Stimulated activated CD4-positive, alpha-beta T cell treated with anti-CD3 and anti-CD28 coated beads, Interleukin-1b, Interleukin-23, amount 100 ng/mL, for 48 hours (primary cell): Measurements from ENCODE around the gene ZNF283.

ENCODE experiments used
- DNase-seq: peaks from one replicate; pipeline ENCODE4 v3.0.0-alpha.2; 2020

ZNF283 gene

DNA sequence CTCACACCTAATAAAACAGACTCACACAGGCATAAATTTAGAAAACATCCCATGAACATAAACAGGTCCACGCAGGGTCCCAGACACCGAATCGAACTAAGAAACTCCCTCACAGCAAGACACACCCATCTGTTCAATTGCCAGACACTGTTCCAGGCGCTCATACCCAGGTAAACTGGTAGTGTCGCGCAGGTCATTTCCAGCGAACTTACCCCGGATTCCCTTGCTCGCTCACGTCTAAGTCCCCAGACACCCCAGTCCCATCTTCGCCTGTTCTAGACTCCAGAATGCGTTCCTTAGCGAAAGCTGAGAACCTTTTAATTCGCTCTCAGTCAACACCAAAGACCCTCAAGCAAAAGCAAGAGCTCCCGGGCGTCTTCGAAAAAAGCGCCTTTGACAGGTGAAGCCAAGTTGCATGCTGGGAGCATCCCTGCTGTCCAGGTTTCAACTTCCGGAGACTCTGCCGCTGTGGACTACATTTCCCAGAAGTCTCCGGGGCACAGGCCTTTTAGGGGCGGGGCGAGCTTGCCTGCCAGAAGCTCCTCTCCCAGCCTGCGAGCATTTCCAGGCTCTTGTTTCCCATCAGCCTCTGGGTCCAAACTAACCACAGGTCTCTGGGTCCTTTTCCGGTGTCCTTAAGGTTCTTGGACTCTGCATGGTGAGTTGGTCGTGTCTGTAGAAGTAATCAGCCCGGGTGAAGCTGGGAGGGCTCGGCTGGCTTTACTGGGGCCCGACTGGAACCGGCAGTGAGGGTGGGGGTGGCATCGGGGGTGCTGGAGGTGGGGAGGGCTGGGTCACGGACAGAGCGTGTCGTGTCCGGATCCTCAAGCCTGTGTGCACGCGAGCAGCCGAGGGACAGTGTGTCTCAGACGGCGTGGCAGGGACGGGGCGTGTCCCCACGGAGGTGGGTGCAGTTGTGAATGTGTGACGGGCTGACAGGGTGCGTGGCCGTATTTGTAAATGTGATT, at the start of gene ZNF283:
Gene ZNF283 (plus strand): TSS at position 535 of the 968 bp plus-strand sequence. CDS start 6,184 bp downstream, outside the sequence.
- peak; percentile 88 for DNase-seq

DNA sequence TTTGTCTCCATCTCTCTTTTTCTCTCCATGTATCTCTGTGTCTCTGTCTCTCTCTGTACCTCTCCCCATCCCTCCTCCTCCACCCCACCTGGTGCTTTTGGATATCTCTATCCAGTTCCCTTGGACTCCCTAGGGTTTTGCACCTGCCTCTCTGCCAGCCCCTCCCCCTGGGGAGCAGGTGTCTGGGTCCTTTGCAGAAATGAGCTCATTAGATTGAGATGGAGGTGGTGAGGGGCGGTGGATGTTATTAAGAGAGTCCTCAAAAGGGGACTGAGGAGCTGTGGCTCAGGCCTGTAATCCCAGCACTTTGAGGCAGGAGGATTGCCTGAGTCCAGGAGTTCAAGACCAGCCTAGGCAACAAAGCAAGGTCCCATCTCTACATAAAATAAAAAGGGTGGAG, 48.5 kb upstream of the ZNF283 start:
- no peak for DNase-seq

GRCh38 chr19:43779147-43779819, 47.8 kb upstream of the ZNF283 start:
- DNase-seq = no peak

GRCh38 chr19:43779820-43780219, 47.3 kb upstream of the ZNF283 start:
- no peak for DNase-seq

- peak; percentile 89 for DNase-seq
Observed at GRCh38 chr19:43780706-43781525, 46.2 kb upstream of the ZNF283 start, which contains the start of gene KCNN4. KCNN4 (minus strand) TSS chr19:43780973; CDS start chr19:43780861, 112 bp downstream.

DNA sequence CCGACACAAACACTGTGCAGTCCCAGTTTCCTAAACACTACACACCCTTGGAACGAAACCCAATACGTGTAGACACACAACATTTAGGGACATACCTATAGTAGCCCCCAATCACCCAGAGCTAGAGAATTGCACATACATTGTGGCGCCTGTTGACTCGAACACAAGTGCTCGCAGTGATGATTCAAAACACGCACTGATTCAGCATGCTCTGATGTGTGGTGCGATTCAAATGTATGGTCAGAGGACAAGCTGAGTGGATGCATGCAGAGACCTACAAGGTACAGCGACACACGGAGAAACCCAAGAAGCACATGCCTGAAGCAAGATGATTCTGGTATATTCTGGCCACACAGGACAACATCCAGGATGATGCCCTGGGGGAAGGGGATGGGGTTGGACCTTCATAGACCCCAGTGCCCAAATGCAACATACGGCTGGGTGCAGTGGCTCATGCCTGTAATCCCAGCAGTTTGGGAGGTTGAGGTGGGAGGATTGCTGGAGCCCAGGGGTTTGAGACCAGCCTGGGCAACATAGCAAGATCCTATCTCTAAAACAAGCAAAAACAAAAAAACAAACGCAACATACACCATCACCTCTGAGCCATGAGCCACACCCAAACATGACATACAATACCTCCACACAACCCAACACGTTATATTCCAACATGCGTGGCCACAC, 45.4 kb upstream of the ZNF283 start:
- peak; percentile 70 for DNase-seq

- DNase-seq = no peak
Observed at GRCh38 chr19:43782311-43782660, 44.8 kb upstream of the ZNF283 start.

DNA sequence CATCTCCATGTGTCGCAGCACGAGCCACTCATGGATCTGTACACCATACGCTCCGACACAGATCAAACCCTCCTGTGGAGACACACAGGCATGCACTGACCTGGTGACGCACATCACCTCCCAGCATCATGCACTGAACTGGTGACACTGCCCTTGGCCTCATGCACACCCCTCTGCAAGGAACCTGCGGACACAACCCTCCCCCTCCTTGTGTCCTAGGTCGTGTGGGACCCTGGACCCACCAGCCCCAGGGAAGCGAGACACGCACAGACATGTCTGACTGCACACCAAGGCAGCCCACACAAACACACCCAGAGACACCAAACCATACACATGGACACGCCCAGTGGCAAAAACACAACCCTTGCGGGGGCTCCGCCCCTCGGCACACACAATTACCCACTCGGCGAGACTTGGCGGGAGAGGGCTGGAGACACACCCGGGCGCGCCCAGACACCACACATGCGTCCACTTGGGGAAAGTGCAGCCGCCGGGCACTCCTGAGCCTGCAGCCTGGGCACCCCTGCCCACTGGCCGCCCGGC, 44.4 kb upstream of the ZNF283 start:
- DNase-seq = no peak

GRCh38 chr19:43783636-43784035, 43.5 kb upstream of the ZNF283 start:
- no peak for DNase-seq

DNA sequence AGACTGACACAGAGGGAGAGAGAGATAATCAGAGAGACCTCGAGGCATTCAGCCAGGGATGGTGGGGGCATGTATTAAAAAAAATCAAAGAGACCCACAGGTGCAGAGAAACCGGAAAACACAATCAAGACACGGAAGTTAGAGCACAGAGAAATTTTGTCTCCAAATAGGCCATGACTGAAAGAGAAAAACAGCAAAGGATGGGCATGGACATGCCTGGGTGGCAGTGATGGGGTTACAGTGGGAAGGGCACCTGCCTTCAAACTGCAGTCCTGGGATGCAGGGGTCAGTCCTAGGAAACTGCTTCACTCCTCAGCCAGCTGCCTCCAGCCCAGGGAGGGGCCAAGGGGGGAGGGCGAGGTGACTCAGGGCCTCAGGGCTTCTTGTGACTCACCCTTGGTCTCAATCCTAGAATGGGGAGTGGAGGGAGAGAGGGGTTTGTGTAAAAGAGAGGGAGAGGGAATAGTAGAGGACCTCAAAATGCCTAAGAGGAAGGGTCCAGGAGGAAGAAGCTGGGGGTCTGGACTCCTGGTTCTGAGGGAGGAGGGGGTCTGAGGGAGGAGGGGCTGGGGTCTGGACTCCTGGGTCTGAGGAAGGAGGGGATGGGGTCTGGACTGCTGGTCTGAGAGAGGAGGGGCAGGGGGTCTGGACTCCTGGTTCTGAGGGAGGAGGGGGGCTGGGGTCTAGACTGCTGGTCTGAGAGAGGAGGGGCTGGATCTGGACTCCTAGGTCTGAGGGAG, 42.7 kb upstream of the ZNF283 start:
- DNase-seq = peak; percentile 73

GRCh38 chr19:43784981-43785808, 41.9 kb upstream of the ZNF283 start:
- DNase-seq = peak; percentile 59

- no peak for DNase-seq
Observed at GRCh38 chr19:43786665-43787064, 40.5 kb upstream of the ZNF283 start.

- no peak for DNase-seq
Observed at GRCh38 chr19:43789029-43789428, 38.1 kb upstream of the ZNF283 start.

GRCh38 chr19:43790587-43790986, 36.5 kb upstream of the ZNF283 start:
- DNase-seq = no peak

- DNase-seq = no peak
Observed at GRCh38 chr19:43797118-43797517, 30.0 kb upstream of the ZNF283 start.

GRCh38 chr19:43797556-43797955, 29.6 kb upstream of the ZNF283 start:
- DNase-seq = no peak

GRCh38 chr19:43798026-43798545, 29.0 kb upstream of the ZNF283 start:
- no peak for DNase-seq

- peak; percentile 66 for DNase-seq
Observed at GRCh38 chr19:43798546-43799409, 28.3 kb upstream of the ZNF283 start.

DNA sequence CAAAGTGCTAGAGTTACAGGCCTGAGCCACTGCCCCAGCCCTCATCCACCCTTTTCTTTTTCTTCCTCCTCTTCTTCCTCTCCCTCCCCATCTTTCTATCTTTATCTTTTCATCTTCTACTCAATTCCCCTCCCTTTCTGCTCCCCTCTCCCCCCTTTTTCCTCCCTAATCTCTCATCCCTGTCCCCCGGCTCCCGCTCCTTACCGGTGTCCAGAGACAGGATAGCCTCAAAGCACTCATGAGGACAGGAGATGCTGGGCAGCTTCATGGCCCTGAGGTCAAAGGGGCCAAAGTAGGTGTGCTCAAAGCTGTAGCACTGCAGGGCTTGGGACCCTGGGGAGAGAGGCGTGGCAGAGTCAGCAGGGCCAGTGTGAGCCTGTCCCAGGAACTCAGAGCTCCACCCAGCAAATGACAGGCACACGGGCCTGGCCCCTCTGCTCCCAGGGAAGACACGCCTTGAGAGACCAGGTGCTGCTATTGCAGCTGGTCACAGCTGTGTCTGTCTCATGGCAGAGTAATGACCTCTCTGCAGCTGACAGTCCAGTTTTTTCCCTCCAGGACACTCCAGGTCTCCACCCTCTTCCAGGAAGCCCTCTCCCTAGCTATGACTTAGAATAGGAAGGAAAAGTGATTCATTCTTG, 27.5 kb upstream of the ZNF283 start:
- no peak for DNase-seq
